Stimulated activated CD4-positive, alpha-beta T cell treated with anti-CD3 and anti-CD28 coated beads, Interleukin-12 subunit alpha, Interleukin-12 subunit beta, amount 100 ng/mL, for 4 hours (primary cell): ENCODE measurements around the gene ARFGEF2.
"Not testable (repeated sequence)": the region's sequence is repeated elsewhere in the genome, so short reads cannot be mapped to it uniquely, and the experiment has no call there.

ENCODE experiments used
- DNase-seq: peaks from one replicate; pipeline ENCODE4 v3.0.0-alpha.2; 2020

The ARFGEF2 gene

GRCh38 chr20:49009899-49010631 is 88.6 kb downstream of the ARFGEF2 start:
- no peak for DNase-seq

GRCh38 chr20:49024220-49024619 is 102.7 kb downstream of the ARFGEF2 start:
- no peak for DNase-seq

GRCh38 chr20:49028177-49028576 is 106.7 kb downstream of the ARFGEF2 start:
- DNase-seq = not testable (repeated sequence)

GRCh38 chr20:49028684-49029083 is 107.2 kb downstream of the ARFGEF2 start:
- DNase-seq = no peak

- DNase-seq = no peak
Measured at GRCh38 chr20:49029203-49029602, 107.7 kb downstream of the ARFGEF2 start.

- DNase-seq = no peak
Measured at GRCh38 chr20:49030954-49031619, 109.6 kb downstream of the ARFGEF2 start.

- DNase-seq = no peak
Measured at GRCh38 chr20:49032455-49032854, 110.9 kb downstream of the ARFGEF2 start.

GRCh38 chr20:49034070-49034732 is 112.7 kb downstream of the ARFGEF2 start:
- DNase-seq = no peak

GRCh38 chr20:49037962-49038387 is 116.5 kb downstream of the ARFGEF2 start:
- DNase-seq = no peak

- DNase-seq = no peak
Measured at GRCh38 chr20:49039854-49040253, 118.3 kb downstream of the ARFGEF2 start.

GRCh38 chr20:49043000-49043399 is 121.5 kb downstream of the ARFGEF2 start:
- no peak for DNase-seq

GRCh38 chr20:49045440-49046086 is 124.1 kb downstream of the ARFGEF2 start:
- no peak for DNase-seq

- DNase-seq = peak; percentile 92
Measured at GRCh38 chr20:49046087-49046900, 124.8 kb downstream of the ARFGEF2 start, which contains the start of gene CSE1L. CSE1L (plus strand) TSS chr20:49046312; CDS start chr20:49058464, 12,152 bp downstream.

GRCh38 chr20:49052334-49052733 is 130.8 kb downstream of the ARFGEF2 start:
- no peak for DNase-seq

GRCh38 chr20:49054056-49054643 is 132.6 kb downstream of the ARFGEF2 start:
- DNase-seq = no peak

- no peak for DNase-seq
Measured at GRCh38 chr20:49063279-49063678, 141.8 kb downstream of the ARFGEF2 start.

- no peak for DNase-seq
Measured at GRCh38 chr20:49074521-49074920, 153.0 kb downstream of the ARFGEF2 start.

GRCh38 chr20:49078310-49078709 is 156.8 kb downstream of the ARFGEF2 start:
- DNase-seq = no peak

- not testable (repeated sequence) for DNase-seq
Measured at GRCh38 chr20:49082295-49082694, 160.8 kb downstream of the ARFGEF2 start.
